Heart right ventricle (tissue), 16 donors: ENCODE measurements around the gene GTF2I. TPM values are rescaled to one million over a fixed set of nuclear protein-coding genes. Genes with fewer than 3 reads are reported as not detected.
A peak's percentile ranks its signal among the peaks of the same experiment; 100 is the strongest.
"Not testable (repeated sequence)": the region's sequence is repeated elsewhere in the genome, so short reads cannot be mapped to it uniquely, and the experiment has no call there.

ENCODE experiments used
- ATAC-seq, 8 donors: fragments of 200-7000 bp; cut with Tn5 transposase; one replicate each; pipeline ENCODE4 v1.9.1; 2020; ENCODE audit warnings: mild to moderate bottlenecking in 8 of 8, moderate library complexity in 8 of 8, moderate number of reproducible peaks in 1 of 8
- DNase-seq, 2 donors: peaks; one replicate each; pipeline ENCODE4 v3.0.0-alpha.2; 2020
- H3K27ac ChIP-seq, 10 donors: fragments of 200-600 bp; sonication (generic) in 2 of 10; one replicate each; pipeline versions ENCODE4 v1.5.0 to v1.8.0; 2020 to 2022; ENCODE audit warnings: mild to moderate bottlenecking in 3 of 10
- H3K27me3 ChIP-seq, 7 donors: fragments of 200-600 bp; one replicate each; pipeline ENCODE4 v1.8.0; 2021 to 2022; ENCODE audit warnings: mild to moderate bottlenecking in 2 of 7
- H3K36me3 ChIP-seq, 9 donors: fragments of 200-600 bp; sonication (generic) in 1 of 9; one replicate each; pipeline versions ENCODE4 v1.5.0 to v1.8.0; 2020 to 2022; ENCODE audit warnings: mild to moderate bottlenecking in 2 of 9
- H3K4me1 ChIP-seq, 9 donors: fragments of 200-600 bp; sonication (generic) in 1 of 9; one replicate each; pipeline versions ENCODE4 v1.5.0 to v1.8.0; 2020 to 2022; ENCODE audit warnings: mild to moderate bottlenecking in 4 of 9
- H3K4me3 ChIP-seq, 10 donors: fragments of 200-600 bp; sonication (generic) in 2 of 10; one replicate each; pipeline versions ENCODE4 v1.5.0 to v1.8.0; 2020 to 2022; ENCODE audit warnings: mild to moderate bottlenecking in 7 of 10, moderate library complexity in 2 of 10
- H3K9me3 ChIP-seq, 11 donors: fragments of 200-600 bp in 10 of 11; sonication (generic) in 2 of 11; one replicate each; pipeline versions ENCODE4 v1.5.0 to v1.8.0; 2013 to 2022; ENCODE audit warnings: mild to moderate bottlenecking in 2 of 11, control low read depth in 1 of 11, moderate library complexity in 1 of 11
- WGBS, 2 donors: extraction: QIAGEN DNeasy Blood & Tissue Kit; methylation state at CpG; one replicate each; pipeline ENCODE4 v1.1.7; 2013; ENCODE audit warnings: inconsistent platforms in 1 of 2; 5-methylcytosine and 5-hydroxymethylcytosine counted together
- intact Hi-C, 10 donors: fragments of 100-400 bp; cut with DNase I; formaldehyde crosslinking; loops; one replicate each; pipeline versions ENCODE4 v1.11.1 to v1.14.2; 2022
- polyA plus RNA-seq, 2 donors: library from polyadenylated mRNA; stranded (reverse); fragments of 200-250 nt; gene quantifications; one replicate each; pipeline ENCODE4 v1.2.3, GENCODE V29; 2013
- total RNA-seq, 10 donors: library from RNA; stranded (reverse); fragmentation: NEBNext Ultra II Directional in 3 of 10; extraction: Animal tissue kit (Norgen Biotek cat#: 25700) in 3 of 10; gene quantifications; one replicate each; pipeline versions ENCODE4 v1.2.1 to v1.2.4, GENCODE V29; 2021 to 2023
- donor health status: Arrhythmogenic right ventricular cardiomyopathy.
- donor health status: ischemic (EF 13 %, LVEDD 7.1; RV severe dilation, severe dysfunction).
- donor health status: healthy with polysubstance abuse.
- donor health status: DM: no; HTN: yes; CAD: no.
- donor health status: DM: no; HTN: no; CAD: no.
- donor health status: ischemic (EF 25% LVEDD 6.9; RV normal size, moderate dysfunction).
- donor health status: ischemic (EF 25% LVEDD 5.7; RV mildly dilated, moderate dysfunction).
- donor health status: healthy.
- donor health status: DM: yes; HTN: yes; CAD: no.
- donor health status: Ischemic cardiomyopathy.
- donor health status: ischemic (EF 35%, LVEDD 5.7; RV mildly dilated, moderate dysfunction).
- donor health status: nonischemic (EF 11% LVEDD 7.7; RV severe dilation, severe dysfunction).
- donor health status: DM: yes; HTN: yes; CAD: no.
- donor health status: PGD.
- donor health status: ischemic (EF 29% LVEDD 5.4; RV normal size, mild dysfunction).
- donor health status: nonischemic (EF 23%, LVEDD 6.1; RV moderate dilation, normal function).

GTF2I gene
- total and polyA plus RNA-seq, 12 donors: 18.9 to 152 (median 116) TPM

DNA sequence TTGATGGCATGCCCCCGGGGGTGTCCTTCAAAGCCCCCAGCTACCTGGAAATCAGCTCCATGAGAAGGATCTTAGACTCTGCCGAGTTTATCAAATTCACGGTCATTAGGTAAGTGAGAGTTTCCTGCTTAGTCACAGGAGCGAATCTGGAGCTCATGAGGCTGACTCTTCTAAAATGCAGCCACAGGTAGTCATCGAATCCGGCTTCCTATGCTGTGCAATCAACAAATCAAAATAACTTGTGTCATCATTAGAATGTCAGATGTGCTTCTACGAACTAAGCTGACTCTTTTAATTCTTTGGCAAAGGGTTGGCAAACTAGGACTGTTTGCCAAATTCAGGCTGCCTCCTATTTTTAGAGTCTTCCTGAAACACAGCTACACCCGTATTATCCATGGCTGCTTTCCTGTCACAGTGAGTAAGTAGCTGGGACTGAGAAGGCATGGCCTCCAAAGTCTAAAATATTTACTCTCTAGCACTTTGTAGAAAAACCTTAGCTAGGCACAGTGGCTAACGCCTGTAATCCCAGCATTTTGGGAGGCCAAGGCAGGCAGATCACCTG, 96.5 kb downstream of the GTF2I start:
- DNase-seq, H3K4me1 ChIP-seq, H3K27ac ChIP-seq, H3K9me3 ChIP-seq, H3K4me3 ChIP-seq, H3K36me3 ChIP-seq, H3K27me3 ChIP-seq, intact Hi-C loops: not testable (repeated sequence)
- WGBS, 2 donors: no CpG with 5 or more reads among the region's 9 CpGs
- peak; percentile 77 to 96 (median 92) for ATAC-seq

GRCh38 chr7:74756673-74757072, 99.2 kb downstream of the GTF2I start:
- H3K4me3 ChIP-seq, H3K27me3 ChIP-seq, intact Hi-C loops, ATAC-seq, H3K36me3 ChIP-seq, H3K9me3 ChIP-seq, H3K27ac ChIP-seq, H3K4me1 ChIP-seq, DNase-seq: not testable (repeated sequence)
- no CpG with 5 or more reads among the region's 5 CpGs for WGBS, 2 donors

DNA sequence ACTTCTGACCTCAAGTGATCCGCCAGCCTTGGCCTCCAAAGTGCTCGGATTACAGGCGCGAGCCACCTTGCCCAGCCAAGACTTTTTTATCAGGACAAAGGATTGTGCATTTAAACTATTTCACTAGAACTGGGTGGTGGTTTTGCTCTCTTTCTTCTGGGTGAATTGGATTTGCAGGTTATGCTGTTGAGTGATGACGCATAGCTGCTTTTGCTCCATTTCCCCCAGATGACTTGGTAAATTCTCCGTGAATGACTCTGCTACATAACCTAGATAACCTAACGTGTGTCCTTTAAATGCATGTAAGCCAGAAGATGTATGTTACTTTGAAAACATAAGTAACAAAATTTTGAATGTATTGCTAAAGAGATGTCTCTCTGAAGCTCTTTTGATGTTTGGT, 100.8 kb downstream of the GTF2I start:
- H3K27ac ChIP-seq, H3K4me3 ChIP-seq, H3K4me1 ChIP-seq, DNase-seq, H3K36me3 ChIP-seq, H3K27me3 ChIP-seq, intact Hi-C loops, H3K9me3 ChIP-seq, ATAC-seq: not testable (repeated sequence)
- no CpG with 5 or more reads among the region's 7 CpGs for WGBS, 2 donors

DNA sequence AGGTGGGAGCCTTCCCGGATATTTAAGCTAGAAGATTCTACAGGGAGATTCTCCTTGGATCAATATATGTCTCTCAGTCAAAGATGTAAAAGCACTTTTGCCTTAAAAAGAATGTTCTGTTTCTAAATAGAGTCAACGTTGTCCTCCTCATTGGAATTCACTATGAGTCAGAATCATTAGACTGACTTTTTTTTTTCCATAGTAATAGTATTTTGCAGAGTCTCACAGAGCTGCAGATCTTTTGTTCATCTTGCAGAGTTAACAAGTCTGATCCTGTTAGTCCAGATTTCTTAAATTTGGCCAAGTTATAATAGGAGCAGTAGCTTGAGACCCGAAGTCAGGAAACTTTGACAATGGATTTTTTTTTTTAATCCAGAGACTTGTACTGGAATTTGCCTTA, 101.5 kb downstream of the GTF2I start:
- H3K36me3 ChIP-seq, H3K27ac ChIP-seq, H3K27me3 ChIP-seq, ATAC-seq, H3K4me3 ChIP-seq, H3K9me3 ChIP-seq, intact Hi-C loops, DNase-seq, H3K4me1 ChIP-seq: not testable (repeated sequence)
- WGBS, 2 donors: no CpG with 5 or more reads among the region's 3 CpGs

DNA sequence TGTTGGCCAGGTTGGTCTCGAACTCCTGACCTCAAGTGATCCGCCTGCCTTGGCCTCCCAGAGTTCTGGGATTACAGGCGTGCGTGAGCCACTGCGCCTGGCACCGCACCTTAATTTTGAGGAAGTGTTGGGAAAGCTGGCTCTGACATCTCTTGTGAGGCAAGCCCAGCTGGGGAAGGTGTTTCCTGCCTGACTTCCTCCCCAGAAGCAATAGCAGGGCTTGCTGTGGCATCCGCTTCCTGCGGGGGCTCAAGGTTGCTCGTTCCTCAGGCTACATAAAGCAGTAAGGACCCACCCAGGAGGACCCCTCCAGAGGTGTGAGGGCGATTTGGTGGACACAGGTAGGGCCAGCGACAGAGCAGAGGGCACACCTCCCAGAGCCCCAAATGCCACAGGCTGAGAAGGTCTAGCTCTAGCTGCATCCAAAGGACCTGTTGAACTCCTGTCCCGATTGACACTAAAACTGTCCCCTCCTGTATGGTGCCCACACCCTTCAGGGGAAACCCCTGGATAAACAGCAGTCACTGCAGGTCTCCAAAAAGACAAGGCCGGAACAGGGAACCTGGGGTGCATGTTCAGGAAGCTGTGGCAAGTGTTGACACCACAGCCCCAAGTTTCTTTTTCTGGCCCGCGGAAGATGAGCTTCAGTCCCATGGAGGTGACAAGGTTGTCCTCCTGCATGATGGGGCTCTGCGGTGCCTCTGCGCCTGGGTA, 107.8 kb downstream of the GTF2I start:
- DNase-seq, H3K27ac ChIP-seq, intact Hi-C loops, H3K36me3 ChIP-seq, H3K27me3 ChIP-seq, H3K4me3 ChIP-seq, H3K4me1 ChIP-seq, H3K9me3 ChIP-seq: not testable (repeated sequence)
- WGBS, 2 donors: no CpG with 5 or more reads among the region's 17 CpGs
- peak; percentile 50 to 82 (median 70) for ATAC-seq

- ATAC-seq: peak in 7 of 8 donors; percentile 28 to 52 (median 43)
- DNase-seq, H3K36me3 ChIP-seq, H3K9me3 ChIP-seq, H3K4me3 ChIP-seq, H3K27ac ChIP-seq, intact Hi-C loops, H3K4me1 ChIP-seq, H3K27me3 ChIP-seq: not testable (repeated sequence)
- 60% methylated on average over 1 of the region's 7 CpGs for WGBS, 2 donors
Observed at GRCh38 chr7:74766509-74766908, 109.0 kb downstream of the GTF2I start.

DNA sequence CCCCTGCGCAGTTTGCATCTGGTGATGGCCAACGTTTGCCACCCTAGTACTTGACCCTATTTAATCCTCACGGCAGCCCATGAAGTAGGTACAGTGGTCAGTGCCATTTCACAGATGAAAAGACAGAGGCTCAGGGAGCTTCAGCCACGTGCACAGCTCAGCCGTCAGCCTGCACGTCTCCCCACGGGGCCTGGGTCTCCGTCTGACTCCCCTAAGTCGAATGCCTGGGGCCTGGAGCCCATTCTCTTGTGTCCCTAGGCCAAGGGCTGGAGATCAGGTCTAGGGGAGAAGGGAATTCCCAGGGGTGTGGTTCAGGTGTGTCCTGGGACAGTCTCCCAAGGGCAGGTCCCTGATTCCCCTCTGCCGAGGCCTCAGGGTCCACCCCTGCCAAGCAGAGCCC, 109.5 kb downstream of the GTF2I start:
- intact Hi-C loops, H3K27ac ChIP-seq, H3K4me3 ChIP-seq, DNase-seq, ATAC-seq, H3K27me3 ChIP-seq, H3K36me3 ChIP-seq, H3K9me3 ChIP-seq, H3K4me1 ChIP-seq: not testable (repeated sequence)
- WGBS, 2 donors: 73 to 75% methylated on average over 8 of the region's 10 CpGs

GRCh38 chr7:74770062-74770461, 112.5 kb downstream of the GTF2I start:
- ATAC-seq, H3K4me3 ChIP-seq, H3K9me3 ChIP-seq, intact Hi-C loops, DNase-seq, H3K27ac ChIP-seq, H3K4me1 ChIP-seq, H3K36me3 ChIP-seq, H3K27me3 ChIP-seq: not testable (repeated sequence)
- 86 to 99% methylated on average over 3 to 4 of the region's 7 CpGs for WGBS, 2 donors

DNA sequence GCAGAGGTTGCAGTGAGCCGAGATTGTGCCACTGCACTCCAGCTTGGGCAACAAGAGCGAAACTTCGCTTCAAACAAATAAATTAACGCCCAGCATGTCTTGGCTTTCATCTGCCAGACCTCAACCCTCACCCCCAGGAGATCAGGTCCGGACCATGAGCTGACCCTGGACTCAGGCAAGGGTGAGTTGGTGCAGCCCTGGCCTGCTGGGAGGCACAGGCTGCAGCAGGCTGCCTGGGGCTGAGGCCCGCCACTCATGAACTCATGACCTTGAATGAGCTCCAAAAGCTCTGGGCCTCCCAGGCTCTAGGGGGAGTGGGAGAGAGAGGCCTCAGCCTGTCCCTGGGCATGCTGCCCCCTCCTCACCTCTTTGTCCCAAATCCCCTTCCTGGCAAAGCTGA, 114.6 kb downstream of the GTF2I start:
- DNase-seq, H3K27ac ChIP-seq, H3K4me3 ChIP-seq, intact Hi-C loops, H3K36me3 ChIP-seq, H3K4me1 ChIP-seq, H3K27me3 ChIP-seq, H3K9me3 ChIP-seq: not testable (repeated sequence)
- WGBS, 2 donors: 96 to 99% methylated on average over 6 of the region's 6 CpGs
- ATAC-seq: peak in 1 of 8 donors; percentile 34

DNA sequence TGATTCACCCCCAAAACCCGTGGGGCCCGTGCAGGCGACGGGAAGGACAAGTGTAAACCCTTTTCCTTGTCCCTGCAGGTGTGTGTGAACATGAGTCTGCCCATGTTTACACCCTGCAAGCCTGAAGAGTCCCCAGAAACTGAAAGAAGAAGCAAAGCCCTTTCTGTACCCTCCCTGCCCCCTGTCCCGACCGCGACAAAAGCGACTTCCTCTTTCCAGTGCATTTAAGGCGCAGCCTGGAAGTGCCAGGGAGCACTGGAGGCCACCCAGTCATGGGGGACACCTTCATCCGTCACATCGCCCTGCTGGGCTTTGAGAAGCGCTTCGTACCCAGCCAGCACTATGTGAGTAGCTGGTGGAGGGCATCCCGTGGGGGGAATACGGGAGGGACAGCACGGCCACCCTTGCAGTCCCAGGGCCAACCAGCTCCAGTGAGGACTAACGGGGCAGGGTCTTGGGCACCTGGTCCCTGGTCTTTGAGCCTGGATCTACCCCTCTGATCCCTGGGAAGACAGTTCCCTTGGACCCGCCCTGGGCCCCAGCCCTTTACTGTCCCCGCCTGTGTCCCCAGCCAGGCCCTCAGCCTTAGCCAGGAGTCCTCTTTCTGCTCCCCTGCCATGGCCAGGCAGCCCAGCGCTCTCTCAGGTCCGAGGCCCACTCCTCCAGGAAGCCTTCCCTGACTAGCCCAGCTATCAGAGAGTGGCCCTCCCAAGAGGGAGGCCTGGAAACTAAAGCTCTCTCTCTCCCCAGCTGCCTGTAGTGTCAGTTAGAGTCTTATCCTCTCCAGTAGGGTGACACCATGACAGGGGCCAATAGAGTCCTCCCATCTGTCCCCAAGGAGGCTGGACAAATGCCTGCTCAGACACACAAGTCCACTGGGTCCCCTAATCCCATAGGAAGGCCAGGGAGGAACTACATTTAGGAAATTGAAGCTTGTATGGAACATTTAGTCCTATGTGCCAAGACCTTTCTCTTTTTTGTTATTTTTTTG, 116.5 kb downstream of the GTF2I start, which contains the start of gene NCF1:
TSS of gene NCF1 (plus strand) at position 252 of the 991 bp plus-strand sequence. CDS start at position 273, 21 bp downstream.
- H3K27ac ChIP-seq, H3K9me3 ChIP-seq, DNase-seq, H3K36me3 ChIP-seq, intact Hi-C loops, H3K4me3 ChIP-seq, H3K4me1 ChIP-seq, H3K27me3 ChIP-seq: not testable (repeated sequence)
- peak; percentile 50 to 82 (median 79) for ATAC-seq
- no CpG with 5 or more reads among the region's 21 CpGs for WGBS, 2 donors

- intact Hi-C loops, ATAC-seq, H3K4me1 ChIP-seq, H3K4me3 ChIP-seq, H3K27ac ChIP-seq, H3K9me3 ChIP-seq, DNase-seq, H3K27me3 ChIP-seq, H3K36me3 ChIP-seq: not testable (repeated sequence)
- WGBS, 2 donors: no CpG with 5 or more reads among the region's 6 CpGs
Observed at GRCh38 chr7:74775111-74775510, 117.6 kb downstream of the GTF2I start.
